Sigmoid colon (tissue), 3 donors: ENCODE measurements around the gene COL23A1.

Experiments used
- CTCF ChIP-seq, 4 experiments: fragments of 450-650 bp in 3 of 4; fragments of 200-600 bp in 1 of 4; IDR thresholded peaks; one replicate each; pipeline ENCODE4 v1.5.1; 2016 to 2019; ENCODE audit warnings: antibody characterized with exemption in 4 of 4, mild to moderate bottlenecking in 3 of 4, moderate library complexity in 2 of 4
- POLR2A ChIP-seq, 2 donors: fragments of 450-650 bp; IDR thresholded peaks; one replicate each; pipeline ENCODE4 v1.6.1; 2016; ENCODE audit warnings: antibody characterized with exemption in 2 of 2, mild to moderate bottlenecking in 2 of 2, moderate library complexity in 2 of 2

GRCh38 chr5:178284996-178285395, 305.2 kb downstream of the COL23A1 start:
- no peak for TF ChIP-seq CTCF (IDR thresholded peaks at IDR 0.05)
- no peak for TF ChIP-seq POLR2A (IDR thresholded peaks at IDR 0.05)
